Measurements from ENCODE around the gene ADGRA3. TPM values are rescaled to one million over a fixed set of nuclear protein-coding genes. Genes with fewer than 3 reads are reported as not detected.

Gene ADGRA3
- total RNA-seq, 1 experiment from 2014 or later, result 29.0 TPM

DNA sequence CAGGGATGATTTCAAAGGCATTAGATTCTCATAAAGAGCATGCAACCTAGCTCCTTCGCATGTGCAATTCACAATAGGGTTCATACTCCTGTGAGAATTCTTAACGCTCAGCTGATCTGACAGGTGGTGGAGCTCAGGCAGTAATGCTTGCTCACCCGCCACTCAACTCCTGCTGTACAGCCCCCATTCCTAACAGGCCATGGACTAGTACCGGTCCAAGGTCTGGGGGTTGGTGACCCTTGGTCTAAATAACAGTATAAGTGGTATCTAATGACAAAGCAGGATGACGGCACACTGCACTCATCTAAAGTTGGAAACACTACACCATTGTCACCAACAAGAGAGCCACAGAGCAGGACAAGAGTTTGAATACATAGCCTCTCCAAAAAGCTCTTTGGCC, 28.5 kb downstream of the ADGRA3 start:
- intact Hi-C loops (cut with micrococcal nuclease), result no loop called here
- no peak overlapping the region for H3K9ac ChIP-seq (ENCODE audit: low read length)
- no peaks in the 10 kb centered on the region for H3K9me3 ChIP-seq (ENCODE audit: low read length)
- peaks cover 8% of the 10 kb centered on the region; the same call in 1 of the 2 replicates for H4K20me1 ChIP-seq (ENCODE audit: low read length)
- H3K9me2 ChIP-seq (replicated peaks; ENCODE audit: low read length), result no peaks in the 10 kb centered on the region
- H3K27ac ChIP-seq (ENCODE audit: low read length), result no peak overlapping the region
- ChIA-PET POLR2A (ENCODE audit: unreplicated experiment) (no interaction called here), CTCF (no interaction called here)
- H2AFZ ChIP-seq (ENCODE audit: low read length), result no peak overlapping the region
- no peak overlapping the region for H3K4me2 ChIP-seq (ENCODE audit: low read length)
- BruUV-seq (replicated peaks), result no TSS peak
- no peaks in the 10 kb centered on the region for H3K36me3 ChIP-seq (ENCODE audit: low read depth, low read length)
- no peak for ATAC-seq
- no peaks in the 10 kb centered on the region for H3K27me3 ChIP-seq (ENCODE audit: low read length)
- H3K79me2 ChIP-seq (ENCODE audit: low read length), result peaks cover 78% of the 10 kb centered on the region
- 0 out of 2 replicates have a peak, but pooled peaks cover 9% of the 10 kb centered on the region for H3K4me1 ChIP-seq (ENCODE audit: insufficient read depth, low read length)
- no peaks in the 10 kb centered on the region for H3F3A ChIP-seq (ENCODE audit: low read length, unreplicated experiment)
- TF ChIP-seq EZH2phosphoT487 (IDR thresholded peaks at IDR 0.05; ENCODE audit: borderline replicate concordance, low read length), result no peak
- no peak for TF ChIP-seq EZH2 (IDR thresholded peaks at IDR 0.05; ENCODE audit: low read length, unreplicated experiment)
- no peak for TF ChIP-seq CTCF (conservative IDR thresholded peaks at IDR 0.05; ENCODE audit: low read depth, low read length)
- H3K4me3 ChIP-seq (ENCODE audit: low read length), result no peak overlapping the region
- DNase-seq, result no peak

DNA sequence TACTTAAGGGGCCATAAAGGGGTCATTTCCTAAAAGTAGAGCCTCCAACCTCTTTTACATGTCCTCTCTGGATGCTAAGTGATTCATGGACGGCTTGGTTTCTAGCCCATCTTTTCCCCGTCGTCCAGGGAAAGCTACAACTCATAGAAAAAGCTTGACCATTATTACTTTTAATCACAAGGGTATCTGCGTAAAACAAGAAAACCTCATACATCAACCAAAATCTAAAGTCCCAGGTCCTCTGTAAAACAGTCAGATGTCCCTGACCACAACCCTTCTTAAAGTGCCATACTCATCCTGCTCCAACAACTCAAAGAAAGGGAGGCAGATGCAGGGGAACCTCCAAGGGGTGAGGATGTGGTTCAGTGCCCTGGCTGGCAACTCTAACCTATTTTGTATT, 29.6 kb downstream of the ADGRA3 start:
- TF ChIP-seq EZH2phosphoT487 (IDR thresholded peaks at IDR 0.05; ENCODE audit: borderline replicate concordance, low read length) (no peak), CTCF (conservative IDR thresholded peaks at IDR 0.05; ENCODE audit: low read depth, low read length) (no peak), EZH2 (IDR thresholded peaks at IDR 0.05; ENCODE audit: low read length, unreplicated experiment) (no peak)
- no peaks in the 10 kb centered on the region for H3F3A ChIP-seq (ENCODE audit: low read length, unreplicated experiment)
- POLR2A ChIA-PET (ENCODE audit: unreplicated experiment), result no interaction called here

DNA sequence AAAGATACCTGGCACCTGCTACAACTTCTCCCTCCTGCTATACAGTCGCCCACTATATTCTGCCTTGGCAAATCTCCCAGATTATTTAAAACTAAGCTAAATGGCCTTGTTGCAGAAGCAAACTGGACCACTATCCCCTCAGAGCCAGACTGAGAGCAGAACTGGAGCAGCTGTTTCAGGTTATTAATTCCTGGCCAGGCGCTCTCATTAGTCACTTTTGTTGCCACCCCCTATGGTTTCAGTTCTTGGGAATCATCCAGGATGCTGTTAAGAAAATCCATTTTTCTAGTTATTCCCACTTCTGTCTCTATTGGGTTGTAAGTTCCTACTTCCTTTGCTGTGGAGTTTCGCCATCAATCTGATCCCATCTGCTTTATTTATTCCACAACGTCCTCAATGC, 30.1 kb downstream of the ADGRA3 start:
- CTCF ChIA-PET, result no interaction called here
- Histone ChIP-seq H3K27me3 (ENCODE audit: low read length) (no peaks in the 10 kb centered on the region), H3F3A (ENCODE audit: low read length, unreplicated experiment) (no peaks in the 10 kb centered on the region), H3K4me3 (ENCODE audit: low read length) (no peak overlapping the region), H4K20me1 (ENCODE audit: low read length) (peaks cover 8% of the 10 kb centered on the region; the same call in 1 of the 2 replicates), H2AFZ (ENCODE audit: low read length) (no peak overlapping the region), H3K4me1 (ENCODE audit: insufficient read depth, low read length) (0 out of 2 replicates have a peak, but pooled peaks cover 9% of the 10 kb centered on the region), H3K9me3 (ENCODE audit: low read length) (no peaks in the 10 kb centered on the region), H3K9me2 (replicated peaks; ENCODE audit: low read length) (no peaks in the 10 kb centered on the region), H3K79me2 (ENCODE audit: low read length) (peaks cover 75% of the 10 kb centered on the region), H3K36me3 (ENCODE audit: low read depth, low read length) (no peaks in the 10 kb centered on the region), H3K9ac (ENCODE audit: low read length) (no peak overlapping the region), H3K4me2 (ENCODE audit: low read length) (no peak overlapping the region), H3K27ac (ENCODE audit: low read length) (no peak overlapping the region)
- no peak for TF ChIP-seq EZH2phosphoT487 (IDR thresholded peaks at IDR 0.05; ENCODE audit: borderline replicate concordance, low read length)
- no peak for TF ChIP-seq CTCF (conservative IDR thresholded peaks at IDR 0.05; ENCODE audit: low read depth, low read length)
- no peak for TF ChIP-seq EZH2 (IDR thresholded peaks at IDR 0.05; ENCODE audit: low read length, unreplicated experiment)
- BruUV-seq (replicated peaks), result no TSS peak
- intact Hi-C loops (cut with micrococcal nuclease), result no loop called here
- POLR2A ChIA-PET (ENCODE audit: unreplicated experiment), result no interaction called here
- no peak for DNase-seq
- no peak for ATAC-seq

More for the DNA sequence above, 29.6 kb downstream of the ADGRA3 start:
- Histone ChIP-seq H3K36me3 (ENCODE audit: low read depth, low read length) (no peaks in the 10 kb centered on the region), H3K27me3 (ENCODE audit: low read length) (no peaks in the 10 kb centered on the region), H3K4me2 (ENCODE audit: low read length) (no peak overlapping the region), H3K27ac (ENCODE audit: low read length) (no peak overlapping the region), H3K79me2 (ENCODE audit: low read length) (peaks cover 75% of the 10 kb centered on the region), H4K20me1 (ENCODE audit: low read length) (peaks cover 8% of the 10 kb centered on the region; the same call in 1 of the 2 replicates), H3K9ac (ENCODE audit: low read length) (no peak overlapping the region), H2AFZ (ENCODE audit: low read length) (no peak overlapping the region), H3K4me1 (ENCODE audit: insufficient read depth, low read length) (0 out of 2 replicates have a peak, but pooled peaks cover 9% of the 10 kb centered on the region), H3K9me3 (ENCODE audit: low read length) (no peaks in the 10 kb centered on the region), H3K4me3 (ENCODE audit: low read length) (no peak overlapping the region), H3K9me2 (replicated peaks; ENCODE audit: low read length) (no peaks in the 10 kb centered on the region)
- DNase-seq, result no peak
- intact Hi-C loops (cut with micrococcal nuclease), result no loop called here
- CTCF ChIA-PET, result no interaction called here
- no TSS peak for BruUV-seq (replicated peaks)
- no peak for ATAC-seq
